HCT116 (cell line): Measurements from ENCODE around the gene ZFR2. TPM values are rescaled to one million over a fixed set of nuclear protein-coding genes. Genes with fewer than 3 reads are reported as not detected.
"Not testable (repeated sequence)": the region's sequence is repeated elsewhere in the genome, so short reads cannot be mapped to it uniquely, and the experiment has no call there.

ENCODE experiments used
- ATAC-seq: fragments of 200-7000 bp; cut with Tn5 transposase; 2 replicates; pipeline ENCODE4 v1.9.1; 2020; ENCODE audit warnings: mild to moderate bottlenecking, moderate library complexity
- BruUV-seq: library from RNA; stranded (reverse); fragments of 400-500 nt; replicated peaks from 2 replicates; lab custom pipeline; 2021; lab: Mats Ljungman, UMichigan
- CTCF ChIA-PET: fragments of 300-600 bp; sonication (Branson Sonifier 250); formaldehyde crosslinking; loops from one replicate; lab custom pipeline; 2021; ENCODE audit warnings: antibody characterized with exemption; lab: Charles Lee
- POLR2A ChIA-PET: fragments of 300-600, 350-600 bp; sonication (Branson Sonifier 250); formaldehyde crosslinking; loops from one replicate; lab custom pipeline; 2021; ENCODE audit warnings: antibody characterized with exemption; lab: Charles Lee
- RAD21 ChIA-PET, 2 experiments: fragments of 300-600 bp; sonication (Branson Sonifier 250); formaldehyde crosslinking; loops; one replicate each; lab custom pipeline; 2023; ENCODE audit warnings: low total read pairs in 2 of 2; ENCODE audit not compliant: uncharacterized antibody in 2 of 2, unreplicated experiment in 2 of 2, low non-redundant PET in 1 of 2; lab: Charles Lee
- DNase-seq: peaks from one replicate; pipeline ENCODE4 v3.0.0-alpha.2; 2010; ENCODE audit warnings: low read depth, low spot score
- H2AFZ ChIP-seq: fragments of 200-600 bp; shearing (Covaris generic), sonication (generic); 2 replicates; pipeline ENCODE4 v1.6.1; 2017; ENCODE audit warnings: low read depth, mixed run types, mixed read lengths, antibody characterized with exemption, low read length; ENCODE audit not compliant: poor library complexity, severe bottlenecking
- H3K27ac ChIP-seq: 2 replicates; pipeline ENCODE4 v1.5.1; 2012; ENCODE audit warnings: low read depth, low read length
- H3K27me3 ChIP-seq: fragments of 200-600 bp; sonication (generic); 2 replicates; pipeline ENCODE4 v1.6.1; 2016; ENCODE audit warnings: mixed run types, low read length, mixed read lengths; ENCODE audit not compliant: insufficient read depth
- H3K36me3 ChIP-seq, 2 experiments: fragments of 200-500 bp in 1 of 2; fragments of 200-600 bp in 1 of 2; sonication (Bioruptor generic) in 1 of 2; sonication (generic) in 1 of 2; 2 replicates each; pipeline versions ENCODE4 v1.5.1 to v1.6.1; 2014 to 2016; ENCODE audit warnings: low read length in 2 of 2, inconsistent platforms in 1 of 2, mixed read lengths in 1 of 2, mixed run types in 1 of 2; ENCODE audit not compliant: insufficient read depth in 2 of 2, control insufficient read depth in 1 of 2
- H3K4me1 ChIP-seq, 2 experiments: fragments of 200-600 bp in 1 of 2; sonication (generic) in 1 of 2; 2 replicates each; pipeline versions ENCODE4 v1.5.1 to v1.6.1; 2012 to 2017; ENCODE audit warnings: low read length in 2 of 2, inconsistent platforms in 1 of 2, mild to moderate bottlenecking in 1 of 2, mixed read lengths in 1 of 2, mixed run types in 1 of 2, moderate library complexity in 1 of 2; ENCODE audit not compliant: insufficient read depth in 2 of 2, control insufficient read depth in 1 of 2
- H3K4me2 ChIP-seq: fragments of 200-600 bp; sonication (generic); 2 replicates; pipeline ENCODE4 v1.6.1; 2017; ENCODE audit warnings: mixed run types, low read length, mixed read lengths
- H3K4me3 ChIP-seq, 2 experiments: fragments of 200-600 bp in 1 of 2; sonication (generic) in 1 of 2; replicated peaks in 1 of 2; 2 replicates each; pipeline ENCODE4 v1.5.1; 2011 to 2016; ENCODE audit warnings: low read length in 2 of 2, control low read depth in 1 of 2, low read depth in 1 of 2, mild to moderate bottlenecking in 1 of 2, mixed read lengths in 1 of 2, mixed run types in 1 of 2
- H3K79me2 ChIP-seq: fragments of 200-600 bp; sonication (generic); 2 replicates; pipeline ENCODE4 v1.6.1; 2017; ENCODE audit warnings: mild to moderate bottlenecking, mixed run types, low read length, moderate library complexity, mixed read lengths; ENCODE audit not compliant: insufficient read depth
- H3K9ac ChIP-seq: fragments of 200-600 bp; sonication (generic); 2 replicates; pipeline ENCODE4 v1.6.1; 2016; ENCODE audit warnings: low read length, mixed read lengths
- H3K9me2 ChIP-seq: fragments of 200-600 bp; sonication (generic), shearing (Covaris generic); 2 replicates; pipeline ENCODE4 v1.6.1; 2017; ENCODE audit warnings: mixed run types, mild to moderate bottlenecking, moderate library complexity; ENCODE audit not compliant: insufficient read depth
- H3K9me3 ChIP-seq, 2 experiments: fragments of 200-500 bp in 1 of 2; fragments of 200-600 bp in 1 of 2; sonication (Bioruptor generic) in 1 of 2; sonication (generic) in 1 of 2; 2 replicates each; pipeline ENCODE4 v1.6.1; 2014 to 2017; ENCODE audit warnings: low read length in 2 of 2, mixed read lengths in 2 of 2, inconsistent platforms in 1 of 2, low read depth in 1 of 2, mild to moderate bottlenecking in 1 of 2, mixed run types in 1 of 2, moderate library complexity in 1 of 2; ENCODE audit not compliant: control insufficient read depth in 1 of 2, insufficient read depth in 1 of 2
- H4K20me1 ChIP-seq: fragments of 200-600 bp; sonication (generic), shearing (Covaris generic); 2 replicates; pipeline ENCODE4 v1.6.1; 2017; ENCODE audit warnings: mixed run types, mild to moderate bottlenecking, moderate library complexity; ENCODE audit not compliant: insufficient read depth
- CBX3 ChIP-seq: IDR thresholded peaks from 2 replicates; pipeline ENCODE4 v1.6.1; 2012; ENCODE audit warnings: low read depth
- CEBPB ChIP-seq: IDR thresholded peaks from 2 replicates; pipeline ENCODE4 v1.6.1; 2012; ENCODE audit warnings: low read depth
- RAD21 ChIP-seq: IDR thresholded peaks from 2 replicates; pipeline ENCODE4 v1.6.1; 2012; ENCODE audit warnings: low read depth, mild to moderate bottlenecking
- SIN3A ChIP-seq: IDR thresholded peaks from 2 replicates; pipeline ENCODE4 v1.6.1; 2012; ENCODE audit warnings: low read depth
- intact Hi-C: fragments of 100-400 bp; cut with micrococcal nuclease; formaldehyde crosslinking; loops from 2 replicates; pipeline ENCODE4 v1.10.0; 2022
- total RNA-seq: library from RNA; stranded (reverse); gene quantifications from one replicate; pipeline ENCODE4 v1.2.1, GENCODE V29; 2021; ENCODE audit not compliant: unreplicated experiment
- TF ChIP-seq, protein P1 (sequence below): IDR thresholded peaks from 2 replicates; pipeline ENCODE4 v1.6.1; 2011; ENCODE audit warnings: mild to moderate bottlenecking, low read length, moderate library complexity; ENCODE audit not compliant: insufficient replicate concordance; ENCODE audit errors: extremely low read depth
- TF ChIP-seq, protein P2 (sequence below): IDR thresholded peaks from 2 replicates; pipeline ENCODE4 v1.6.1; 2012

The ZFR2 gene
- total RNA-seq, 1 experiment from 2014 or later = 0.34 TPM

DNA sequence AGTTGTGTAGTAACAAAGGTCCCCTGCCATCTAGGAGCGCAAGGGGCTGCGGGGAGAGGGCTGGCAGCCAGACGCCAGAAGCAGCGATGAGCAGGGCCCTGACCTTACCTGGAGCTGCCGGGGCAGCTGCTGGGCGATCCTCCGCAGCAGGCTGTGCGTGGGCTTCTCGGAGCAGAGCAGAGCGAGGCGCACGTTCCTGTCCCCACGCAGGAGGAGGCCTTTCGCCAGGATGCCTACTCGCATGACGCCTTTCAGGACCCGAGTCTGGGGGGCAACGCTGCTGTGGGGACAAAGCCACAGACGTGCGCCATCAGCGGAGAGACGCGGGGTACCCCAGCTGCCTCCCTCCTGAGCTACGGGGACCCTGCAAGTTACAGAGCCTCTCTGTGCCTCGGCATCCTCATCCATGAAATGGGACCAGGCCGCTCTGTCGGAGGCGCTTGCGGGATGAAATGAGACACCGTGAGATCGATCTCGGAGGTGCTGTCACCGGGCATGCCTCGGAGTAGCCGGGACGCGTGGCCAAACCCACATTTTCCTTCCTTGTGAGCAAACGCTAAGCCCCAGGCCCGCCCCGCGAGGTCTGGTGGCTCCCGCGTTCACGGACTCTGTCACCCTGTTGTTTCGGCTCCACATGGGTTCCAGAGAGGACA, 52.1 kb downstream of the ZFR2 start:
- no peaks in the 10 kb centered on the region for H3K9me2 ChIP-seq
- H3K36me3 ChIP-seq = no peaks in the 10 kb centered on the region
- TF ChIP-seq, protein P1, sequence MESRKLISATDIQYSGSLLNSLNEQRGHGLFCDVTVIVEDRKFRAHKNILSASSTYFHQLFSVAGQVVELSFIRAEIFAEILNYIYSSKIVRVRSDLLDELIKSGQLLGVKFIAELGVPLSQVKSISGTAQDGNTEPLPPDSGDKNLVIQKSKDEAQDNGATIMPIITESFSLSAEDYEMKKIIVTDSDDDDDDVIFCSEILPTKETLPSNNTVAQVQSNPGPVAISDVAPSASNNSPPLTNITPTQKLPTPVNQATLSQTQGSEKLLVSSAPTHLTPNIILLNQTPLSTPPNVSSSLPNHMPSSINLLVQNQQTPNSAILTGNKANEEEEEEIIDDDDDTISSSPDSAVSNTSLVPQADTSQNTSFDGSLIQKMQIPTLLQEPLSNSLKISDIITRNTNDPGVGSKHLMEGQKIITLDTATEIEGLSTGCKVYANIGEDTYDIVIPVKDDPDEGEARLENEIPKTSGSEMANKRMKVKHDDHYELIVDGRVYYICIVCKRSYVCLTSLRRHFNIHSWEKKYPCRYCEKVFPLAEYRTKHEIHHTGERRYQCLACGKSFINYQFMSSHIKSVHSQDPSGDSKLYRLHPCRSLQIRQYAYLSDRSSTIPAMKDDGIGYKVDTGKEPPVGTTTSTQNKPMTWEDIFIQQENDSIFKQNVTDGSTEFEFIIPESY = no peak
- no peak for TF ChIP-seq CEBPB
- TF ChIP-seq CBX3 = no peak
- TF ChIP-seq SIN3A = no peak
- TF ChIP-seq RAD21 = no peak
- TF ChIP-seq, protein P2, sequence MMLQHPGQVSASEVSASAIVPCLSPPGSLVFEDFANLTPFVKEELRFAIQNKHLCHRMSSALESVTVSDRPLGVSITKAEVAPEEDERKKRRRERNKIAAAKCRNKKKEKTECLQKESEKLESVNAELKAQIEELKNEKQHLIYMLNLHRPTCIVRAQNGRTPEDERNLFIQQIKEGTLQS = no peak
- no TSS peak for BruUV-seq
- peaks cover 0 to 1% of the 10 kb centered on the region in 2 experiments; a peak in 1 of 4 replicates for H3K4me1 ChIP-seq
- no peaks in the 10 kb centered on the region for H3K27me3 ChIP-seq
- DNase-seq (no peak), ATAC-seq (no peak)
- H2AFZ ChIP-seq = no peak overlapping the region
- H3K27ac ChIP-seq = no peak overlapping the region
- ChIA-PET POLR2A (interaction anchor here (0.6 kb wide), 1 partner anchor 162 kb away, joined by 5 read pairs; no protein-coding TSS in a partner anchor), RAD21 (no interaction called here), CTCF (no interaction called here)
- intact Hi-C loops = no loop called here
- H3K79me2 ChIP-seq = no peaks in the 10 kb centered on the region
- no peak overlapping the region for H3K4me3 ChIP-seq
- H4K20me1 ChIP-seq = no peaks in the 10 kb centered on the region
- no peaks in the 10 kb centered on the region for H3K9me3 ChIP-seq
- H3K9ac ChIP-seq = no peak overlapping the region
- H3K4me2 ChIP-seq = no peak overlapping the region

DNA sequence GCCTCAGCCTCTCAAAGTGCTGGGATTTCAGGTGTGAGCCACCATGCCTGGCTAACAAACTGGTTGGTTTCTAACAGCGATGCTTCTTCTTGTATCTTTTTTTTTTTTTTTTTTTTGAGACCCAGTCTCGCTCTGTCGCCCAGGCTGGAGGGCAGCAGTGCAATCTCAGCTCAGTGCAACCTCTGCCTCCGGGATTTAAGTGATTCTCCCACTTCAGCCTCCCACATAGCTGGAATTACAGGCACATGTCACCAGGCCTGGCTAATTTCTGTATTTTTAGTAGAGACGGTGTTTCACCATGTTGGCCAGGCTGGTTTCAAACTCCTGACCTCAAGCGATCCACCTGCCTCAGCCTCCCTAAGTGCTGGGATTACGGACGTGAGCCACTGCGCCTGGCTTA, 52.7 kb downstream of the ZFR2 start:
- not testable (repeated sequence) for BruUV-seq

More for the DNA sequence above, 52.7 kb downstream of the ZFR2 start:
- POLR2A ChIA-PET = interaction anchor here (0.7 kb wide), 1 partner anchor 160 kb away, joined by 3 read pairs; no protein-coding TSS in a partner anchor
- H3K27me3 ChIP-seq, RAD21 ChIA-PET, DNase-seq, H3K9me3 ChIP-seq, H3K9ac ChIP-seq, H3K79me2 ChIP-seq, CTCF ChIA-PET, H2AFZ ChIP-seq, intact Hi-C loops, H3K4me2 ChIP-seq, H3K36me3 ChIP-seq, H3K9me2 ChIP-seq, H3K4me3 ChIP-seq, H3K4me1 ChIP-seq, ATAC-seq, H4K20me1 ChIP-seq, H3K27ac ChIP-seq: not testable (repeated sequence)
